NCI-H345 treated with DMSO at 0.1 percent for 48 hours (cell line): Measurements from ENCODE around the gene SARS2.
"Not testable (repeated sequence)": the region's sequence is repeated elsewhere in the genome, so short reads cannot be mapped to it uniquely, and the experiment has no call there.

Experiments used
- DNase-seq: peaks from one replicate; lab custom pipeline; 2025; ENCODE audit not compliant: unreplicated experiment; lab: John Stamatoyannopoulos, UW

Gene SARS2

DNA sequence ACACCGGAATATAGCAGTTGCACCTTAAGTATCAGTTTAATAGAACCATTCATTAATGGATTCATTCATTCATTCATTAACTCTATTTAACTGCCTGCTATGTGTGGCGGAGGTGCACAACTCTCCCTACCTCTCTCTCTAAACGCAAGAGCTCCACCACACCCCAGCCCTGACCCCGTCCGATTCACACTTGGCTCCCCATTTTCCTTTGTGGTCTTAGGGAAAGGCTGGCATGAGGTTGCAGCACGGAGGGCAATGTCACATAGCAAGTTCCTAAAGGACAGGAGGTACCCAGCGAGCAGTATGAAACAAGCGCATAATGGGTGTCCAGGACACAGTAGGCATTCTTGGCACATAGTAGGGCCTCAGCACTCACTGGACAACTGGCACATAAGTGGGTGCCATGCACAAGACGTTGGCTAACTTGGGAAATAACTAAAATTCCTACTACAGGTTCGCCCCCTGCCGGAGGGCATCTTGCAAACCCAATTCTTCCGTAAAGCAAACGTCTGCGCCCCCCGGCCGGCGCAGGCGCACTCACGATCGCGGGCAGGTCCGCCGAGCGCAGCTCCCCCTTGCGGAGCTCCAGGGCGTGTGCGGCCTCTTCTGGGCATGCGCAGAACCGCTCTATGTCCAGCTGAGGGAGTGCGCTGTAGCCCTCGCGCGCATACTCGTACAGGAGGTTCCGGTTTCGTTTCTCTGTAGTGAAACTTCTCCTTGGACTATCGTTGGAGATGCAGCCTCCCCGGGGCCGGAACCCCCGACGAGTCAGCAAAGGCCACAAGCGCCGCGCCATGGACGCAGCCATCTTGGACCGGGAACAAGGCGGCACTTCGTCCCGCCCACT is at the start of gene SARS2:
Gene SARS2, minus strand, starts transcription at position 835 of the 847 bp plus-strand sequence. Its CDS starts 27 bp downstream, at position 808.
- DNase-seq = peak; percentile 100

- no peak for DNase-seq
These were observed 49.2 kb upstream of the SARS2 start for GRCh38 chr19:38979812-38980211.

- no peak for DNase-seq
These were observed 47.7 kb upstream of the SARS2 start for GRCh38 chr19:38978326-38978689.

GRCh38 chr19:38977445-38978325 is 47.1 kb upstream of the SARS2 start:
- no peak for DNase-seq

DNA sequence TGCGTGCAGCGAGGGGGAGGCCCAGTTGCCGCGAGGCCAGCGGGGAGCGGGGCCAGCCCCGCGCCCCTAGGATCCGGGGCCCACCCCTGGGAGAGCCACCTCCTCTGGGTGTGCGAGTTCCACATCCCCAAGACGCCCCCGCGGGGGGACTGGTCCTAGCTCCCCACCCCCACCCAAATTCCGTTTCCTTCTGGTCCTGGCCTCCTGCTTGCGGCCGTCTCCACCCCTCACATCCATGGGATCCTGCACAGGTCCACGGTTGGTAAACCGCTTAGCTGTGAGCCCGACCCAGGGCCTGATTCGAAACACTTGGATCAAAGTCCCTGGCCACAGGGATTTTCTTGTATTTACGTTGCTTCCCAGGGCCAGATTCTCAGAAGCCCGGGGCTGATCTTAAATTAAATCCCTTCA is 45.3 kb upstream of the SARS2 start:
- DNase-seq = no peak

- DNase-seq = no peak
These were observed 44.8 kb upstream of the SARS2 start, which contains the start of gene FBXO17 for GRCh38 chr19:38975214-38975860. FBXO17 (minus strand) TSS chr19:38975742; CDS start chr19:38950319, 25,423 bp downstream.

GRCh38 chr19:38974624-38975213 is 44.2 kb upstream of the SARS2 start:
- no peak for DNase-seq

DNA sequence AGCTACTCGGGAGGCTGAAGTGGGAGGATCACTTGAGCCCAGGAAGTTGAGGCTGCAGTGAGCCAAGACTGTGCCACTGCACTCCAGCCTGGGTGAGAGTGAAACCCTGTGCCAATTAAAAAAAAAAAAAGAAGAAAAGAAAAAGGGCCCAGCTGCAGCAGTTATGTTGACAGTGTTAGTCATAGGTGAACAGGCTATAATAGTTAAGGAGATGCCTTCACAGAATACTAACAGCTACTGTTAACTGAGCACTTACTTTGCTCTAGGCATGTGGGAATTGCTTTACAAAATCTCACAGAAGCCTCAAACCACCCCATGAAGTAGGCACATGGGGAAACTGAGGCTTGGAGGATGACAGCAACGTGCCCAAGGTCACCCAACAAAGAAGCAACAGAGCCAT is 41.1 kb upstream of the SARS2 start:
- no peak for DNase-seq

- no peak for DNase-seq
These were observed 40.3 kb upstream of the SARS2 start for GRCh38 chr19:38970664-38971532.

GRCh38 chr19:38966149-38966548 is 35.6 kb upstream of the SARS2 start:
- not testable (repeated sequence) for DNase-seq

- no peak for DNase-seq
These were observed 34.2 kb upstream of the SARS2 start for GRCh38 chr19:38964738-38965137.

DNA sequence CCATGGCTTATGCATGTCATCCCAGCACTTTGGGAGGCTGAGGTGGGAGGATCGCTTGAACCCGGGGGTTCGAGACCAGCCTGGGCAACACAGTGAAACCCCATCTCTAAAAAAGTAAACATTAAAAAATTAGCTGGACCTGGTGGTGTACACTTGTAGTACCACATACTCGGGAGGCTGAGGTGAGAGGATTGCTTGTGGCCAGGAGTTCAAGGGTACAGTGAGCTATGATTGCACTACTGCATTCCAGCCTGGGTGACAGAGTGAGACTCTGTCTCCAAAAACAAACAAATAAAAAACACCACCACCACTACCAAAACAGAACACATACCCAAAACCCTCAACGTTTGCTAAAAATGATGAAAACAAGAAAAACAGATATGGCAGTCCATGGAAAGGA is 29.1 kb upstream of the SARS2 start:
- no peak for DNase-seq

- no peak for DNase-seq
These were observed 27.7 kb upstream of the SARS2 start for GRCh38 chr19:38958301-38958700.

DNA sequence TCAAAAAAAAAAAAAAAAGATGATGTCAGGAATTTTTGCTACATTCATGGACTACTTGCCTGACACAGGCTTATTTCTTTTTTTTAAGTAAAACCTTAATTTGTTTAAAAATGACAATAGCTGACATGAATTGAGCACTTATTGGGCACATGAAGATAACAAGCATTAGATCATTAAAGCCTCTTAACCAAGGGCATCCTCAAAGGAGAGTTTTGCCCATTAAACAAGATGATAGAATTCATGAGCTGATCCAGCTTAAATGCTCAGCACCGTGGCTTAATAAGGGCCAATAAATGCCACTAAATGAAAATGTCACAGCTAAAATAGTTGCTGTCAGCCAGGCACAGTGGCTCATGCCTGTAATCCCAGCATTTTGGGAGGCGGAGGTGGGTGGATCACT is 25.7 kb upstream of the SARS2 start:
- no peak for DNase-seq

DNA sequence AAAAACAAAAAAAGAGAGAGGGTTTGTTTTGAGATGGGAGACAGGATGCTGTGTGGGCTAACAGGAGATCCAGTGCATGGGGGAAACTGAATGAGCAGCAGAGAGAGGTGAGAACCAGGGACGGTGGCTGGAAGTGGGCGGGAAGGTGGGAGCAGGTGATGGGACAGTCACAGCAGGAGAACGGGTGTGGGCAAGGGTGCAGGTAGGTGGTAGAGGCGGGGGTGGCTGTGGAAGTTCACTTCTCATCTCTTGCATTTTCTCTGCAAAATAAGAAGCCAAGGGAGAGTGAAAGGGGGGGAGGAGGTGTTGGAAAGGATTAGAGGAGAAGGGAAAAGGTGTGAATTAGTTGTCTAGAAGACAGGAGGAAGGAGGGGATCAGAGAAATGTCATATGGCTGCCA is 23.1 kb upstream of the SARS2 start:
- DNase-seq = no peak

- DNase-seq = peak; percentile 57
These were observed 22.0 kb upstream of the SARS2 start for GRCh38 chr19:38952395-38953165.

- DNase-seq = no peak
These were observed 20.6 kb upstream of the SARS2 start for GRCh38 chr19:38951187-38951586.

GRCh38 chr19:38949580-38950367 is 19.2 kb upstream of the SARS2 start:
- peak; percentile 95 for DNase-seq
